ENCODE data around the gene ACADVL. TPM values are rescaled to one million over a fixed set of nuclear protein-coding genes. Genes with fewer than 3 reads are reported as not detected.
A peak's percentile ranks its signal among the peaks of the same experiment; 100 is the strongest.

The ACADVL gene
- total and polyA plus RNA-seq, 4 donors = 185 to 1,301 (median 1,109) TPM

- H3K4me1 ChIP-seq (ENCODE audit: control insufficient read depth in 4 of 4, insufficient read depth in 4 of 4, low read length in 3 of 4) = peaks cover 13 to 53% (median 32%) of the 10 kb centered on the region in 4 donors
- no peak for DNase-seq (ENCODE audit: low spot score)
- H3K9ac ChIP-seq (ENCODE audit: low read depth in 1 of 2, low read length in 2 of 2) = peak overlapping the region in 1 of 2 donors; percentile 52
- WGBS = 77% methylated on average over 6 of the region's 6 CpGs
- no peaks in the 10 kb centered on the region for H3K27me3 ChIP-seq (ENCODE audit: control insufficient read depth in 4 of 4, insufficient read depth in 4 of 4, low read length in 3 of 4)
- TF ChIP-seq ATF3 (IDR thresholded peaks at IDR 0.05) (no peak), HNF4G (IDR thresholded peaks at IDR 0.05) (no peak), MAX (IDR thresholded peaks at IDR 0.05) (no peak), CTCF (IDR thresholded peaks at IDR 0.05; ENCODE audit: low read depth, low read length, missing input control) (no peak), YY1 (IDR thresholded peaks at IDR 0.05) (no peak), JUND (IDR thresholded peaks at IDR 0.05) (no peak), GABPA (IDR thresholded peaks at IDR 0.05 in 1 of 2, conservative IDR thresholded peaks at IDR 0.05 in 1 of 2) (no peak), FOXA1 (IDR thresholded peaks at IDR 0.05) (no peak), SP1 (IDR thresholded peaks at IDR 0.05) (no peak), REST (IDR thresholded peaks at IDR 0.05) (no peak), NR2F2 (IDR thresholded peaks at IDR 0.05) (no peak), TAF1 (conservative IDR thresholded peaks at IDR 0.05) (no peak), RAD21 (IDR thresholded peaks at IDR 0.05) (no peak), FOXA2 (IDR thresholded peaks at IDR 0.05) (no peak), RXRA (IDR thresholded peaks at IDR 0.05) (no peak), HNF4A (conservative IDR thresholded peaks at IDR 0.05) (no peak), ZBTB33 (IDR thresholded peaks at IDR 0.05) (no peak), EGR1 (IDR thresholded peaks at IDR 0.05; ENCODE audit: low read depth in 2 of 2) (no peak)
- H3K27ac ChIP-seq (ENCODE audit: low read depth in 1 of 2, low read length in 2 of 2) = peak overlapping the region; percentile 72 to 85
- H3K4me3 ChIP-seq (ENCODE audit: low read depth in 1 of 3, low read length in 3 of 3) = peak overlapping the region; percentile 15 to 68 (median 63)
- H3K36me3 ChIP-seq (ENCODE audit: control insufficient read depth in 4 of 4, insufficient read depth in 3 of 4, low read depth in 1 of 4, low read length in 3 of 4) = peaks cover 0 to 15% (median 7%) of the 10 kb centered on the region in 4 donors
- no peaks in the 10 kb centered on the region for H3K9me3 ChIP-seq (ENCODE audit: control insufficient read depth in 4 of 4, low read length in 3 of 4)
These were observed 39.8 kb downstream of the ACADVL start for GRCh38 chr17:7259555-7259889.

All from liver (tissue), 9 donors.